SK-N-SH treated with all-trans-retinoic acid at 6 μM for 48 hours (cell line): ENCODE data around the gene TMEM107.

Experiments used
- ARNTL ChIP-seq: fragments of 450-650 bp; formaldehyde crosslinking; IDR thresholded peaks from 2 replicates; pipeline ENCODE4 v1.5.0; 2020; ENCODE audit warnings: low read depth, mild to moderate bottlenecking, moderate library complexity, borderline replicate concordance
- CREB5 ChIP-seq: fragments of 250-450 bp; sonication (Bioruptor Pico); IDR thresholded peaks from 2 replicates; pipeline ENCODE4 v1.5.1; 2020; ENCODE audit warnings: low read depth, mild to moderate bottlenecking, moderate library complexity
- ISL1 ChIP-seq: fragments of 250-450 bp; sonication (Bioruptor Pico); IDR thresholded peaks from 2 replicates; pipeline ENCODE4 v2.1.2; 2022; ENCODE audit warnings: mild to moderate bottlenecking, moderate library complexity
- PATZ1 ChIP-seq: fragments of 250-450 bp; sonication (Bioruptor Pico); IDR thresholded peaks from 2 replicates; pipeline ENCODE4 v1.8.0; 2020; ENCODE audit warnings: mild to moderate bottlenecking, moderate library complexity, borderline replicate concordance
- TCF4 ChIP-seq: fragments of 250-450 bp; sonication (Bioruptor Pico); IDR thresholded peaks from 2 replicates; pipeline ENCODE4 v1.8.0; 2021; ENCODE audit warnings: mild to moderate bottlenecking, moderate library complexity, borderline replicate concordance

GRCh38 chr17:8163978-8164814 lies 12.0 kb downstream of the TMEM107 start:
- TF ChIP-seq ARNTL (CRISPR knock-in tag) (no peak), TCF4 (CRISPR knock-in tag) (no peak), CREB5 (CRISPR knock-in tag) (no peak), PATZ1 (CRISPR knock-in tag) (no peak), ISL1 (CRISPR knock-in tag) (no peak)
